Endothelial cell (in vitro differentiated cells): Measurements from ENCODE around the gene NOTCH1. TPM values are rescaled to one million over a fixed set of nuclear protein-coding genes. Genes with fewer than 3 reads are reported as not detected.

Experiments used
- DNase-seq: peaks from one replicate; pipeline ENCODE4 v3.0.0; 2021; ENCODE audit warnings: low spot score
- H3K27ac Mint-ChIP-seq: one replicate; pipeline ENCODE4 v1.8.0; 2021; ENCODE audit warnings: mixed read lengths, inconsistent platforms; ENCODE audit not compliant: unreplicated experiment
- H3K27me3 Mint-ChIP-seq: one replicate; pipeline ENCODE4 v1.8.0; 2021; ENCODE audit warnings: mild to moderate bottlenecking, moderate library complexity, mixed read lengths, inconsistent platforms; ENCODE audit not compliant: unreplicated experiment
- H3K36me3 Mint-ChIP-seq: one replicate; pipeline ENCODE4 v1.8.0; 2021; ENCODE audit warnings: mild to moderate bottlenecking, low read depth, mixed read lengths, inconsistent platforms; ENCODE audit not compliant: unreplicated experiment
- H3K4me1 Mint-ChIP-seq: one replicate; pipeline ENCODE4 v1.8.0; 2021; ENCODE audit warnings: mild to moderate bottlenecking, mixed read lengths, inconsistent platforms; ENCODE audit not compliant: unreplicated experiment
- H3K4me3 Mint-ChIP-seq: one replicate; pipeline ENCODE4 v1.8.0; 2021; ENCODE audit warnings: mild to moderate bottlenecking, mixed read lengths, inconsistent platforms; ENCODE audit not compliant: unreplicated experiment
- H3K9me3 Mint-ChIP-seq: one replicate; pipeline ENCODE4 v1.8.0; 2021; ENCODE audit warnings: mixed read lengths, inconsistent platforms; ENCODE audit not compliant: unreplicated experiment
- total RNA-seq: library from RNA; stranded (reverse); fragmentation: NEBNext Ultra II Directional; extraction: Animal tissue kit (Norgen Biotek cat#: 25700); gene quantifications from one replicate; pipeline ENCODE4 v1.2.1, GENCODE V29; 2021; ENCODE audit not compliant: unreplicated experiment
- TF ChIP-seq, protein P1 (sequence below): fragments of 200-600 bp; sonication (generic); IDR thresholded peaks from one replicate; pipeline ENCODE4 v1.5.0; 2021; ENCODE audit warnings: antibody characterized with exemption; ENCODE audit not compliant: unreplicated experiment

The NOTCH1 gene
- total RNA-seq, 1 donor from 2014 or later: 312 TPM

GRCh38 chr9:136570191-136570845 lies 24.5 kb upstream of the NOTCH1 start:
- peaks cover 32% of the 10 kb centered on the region for H3K4me1 Mint-ChIP-seq

DNA sequence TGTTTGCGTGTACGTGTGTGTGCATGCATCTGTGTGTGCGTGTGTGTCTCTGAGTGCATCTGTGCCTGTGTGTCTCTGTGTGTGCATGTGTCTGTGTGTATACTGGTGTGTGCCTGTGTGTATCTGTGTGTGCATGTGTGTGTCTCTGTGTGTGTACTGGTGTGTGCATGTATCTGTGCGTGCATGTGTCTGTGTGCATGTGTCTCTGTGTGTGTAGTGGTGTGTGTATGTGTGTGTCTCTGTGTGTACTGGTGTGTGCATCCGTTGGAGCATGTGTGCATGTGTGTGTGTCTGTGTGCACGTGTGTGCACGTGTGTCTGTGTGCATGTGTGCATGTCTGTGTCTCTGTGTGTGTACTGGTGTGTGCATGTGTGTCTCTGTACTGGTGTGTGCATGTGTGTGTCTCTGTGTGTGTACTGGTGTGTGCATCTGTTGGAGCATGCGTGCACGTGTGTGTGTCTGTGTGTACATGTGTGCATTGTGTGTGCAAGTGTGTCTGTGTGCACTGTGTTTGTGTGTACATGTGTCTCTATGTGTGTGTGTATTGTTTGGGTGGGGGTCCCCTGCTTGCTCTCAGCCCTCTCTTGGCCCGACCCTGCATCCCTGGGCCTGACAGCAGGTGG lies 23.8 kb upstream of the NOTCH1 start:
- Mint-ChIP-seq H3K36me3 (peaks cover 7% of the 10 kb centered on the region), H3K9me3 (no peaks in the 10 kb centered on the region), H3K4me3 (peak overlapping the region; percentile 56), H3K4me1 (peaks cover 35% of the 10 kb centered on the region), H3K27ac (peak overlapping the region; percentile 65), H3K27me3 (peaks cover 7% of the 10 kb centered on the region)
- no peak for DNase-seq
- TF ChIP-seq, protein P1, sequence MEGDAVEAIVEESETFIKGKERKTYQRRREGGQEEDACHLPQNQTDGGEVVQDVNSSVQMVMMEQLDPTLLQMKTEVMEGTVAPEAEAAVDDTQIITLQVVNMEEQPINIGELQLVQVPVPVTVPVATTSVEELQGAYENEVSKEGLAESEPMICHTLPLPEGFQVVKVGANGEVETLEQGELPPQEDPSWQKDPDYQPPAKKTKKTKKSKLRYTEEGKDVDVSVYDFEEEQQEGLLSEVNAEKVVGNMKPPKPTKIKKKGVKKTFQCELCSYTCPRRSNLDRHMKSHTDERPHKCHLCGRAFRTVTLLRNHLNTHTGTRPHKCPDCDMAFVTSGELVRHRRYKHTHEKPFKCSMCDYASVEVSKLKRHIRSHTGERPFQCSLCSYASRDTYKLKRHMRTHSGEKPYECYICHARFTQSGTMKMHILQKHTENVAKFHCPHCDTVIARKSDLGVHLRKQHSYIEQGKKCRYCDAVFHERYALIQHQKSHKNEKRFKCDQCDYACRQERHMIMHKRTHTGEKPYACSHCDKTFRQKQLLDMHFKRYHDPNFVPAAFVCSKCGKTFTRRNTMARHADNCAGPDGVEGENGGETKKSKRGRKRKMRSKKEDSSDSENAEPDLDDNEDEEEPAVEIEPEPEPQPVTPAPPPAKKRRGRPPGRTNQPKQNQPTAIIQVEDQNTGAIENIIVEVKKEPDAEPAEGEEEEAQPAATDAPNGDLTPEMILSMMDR: no peak

More at GRCh38 chr9:136570191-136570845, 24.5 kb upstream of the NOTCH1 start:
- no peak overlapping the region for H3K4me3 Mint-ChIP-seq
- no peaks in the 10 kb centered on the region for H3K9me3 Mint-ChIP-seq
- peaks cover 10% of the 10 kb centered on the region for H3K27me3 Mint-ChIP-seq
- no peak overlapping the region for H3K27ac Mint-ChIP-seq
- peaks cover 7% of the 10 kb centered on the region for H3K36me3 Mint-ChIP-seq
- DNase-seq: no peak
- TF ChIP-seq, protein P1: no peak

DNA sequence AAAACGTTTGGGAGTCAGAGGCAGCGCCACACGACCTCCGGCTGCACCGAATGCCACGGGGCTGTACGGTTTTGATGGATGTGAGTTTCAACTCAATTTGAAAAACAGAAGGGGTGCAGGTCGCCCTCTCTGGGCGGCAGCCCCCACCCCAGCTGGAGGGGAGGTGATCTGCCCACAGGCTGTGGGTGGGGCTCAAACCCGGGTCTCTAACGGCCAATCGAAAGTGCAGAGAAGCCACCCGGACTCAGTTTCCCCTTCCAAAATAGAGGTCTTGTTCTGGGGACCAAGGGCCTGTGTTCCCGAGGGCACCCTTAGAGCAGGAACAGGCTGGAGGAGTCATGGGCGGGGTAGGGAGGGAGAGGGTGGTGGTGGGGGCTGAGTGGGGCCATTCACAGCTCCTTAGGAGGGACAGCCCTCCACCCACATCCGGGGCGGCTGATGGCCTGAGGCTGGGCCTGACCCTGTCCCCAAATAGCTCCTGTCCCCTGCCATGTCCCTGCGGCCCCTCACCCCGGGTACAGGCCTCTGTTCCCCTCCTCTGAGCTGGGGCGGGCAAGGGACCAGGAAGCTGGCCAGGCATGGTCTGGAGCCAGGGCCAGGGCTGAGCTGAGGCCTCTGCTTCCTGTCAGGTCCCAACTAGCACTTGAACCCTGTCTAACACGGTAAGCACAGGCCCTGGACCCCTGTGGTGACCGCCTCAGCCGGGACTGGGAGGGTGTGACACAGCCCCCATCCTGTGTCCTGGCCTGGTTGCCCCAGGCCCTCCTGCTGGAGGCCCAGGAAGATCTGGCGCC lies 22.6 kb upstream of the NOTCH1 start:
- no peak for DNase-seq
- H3K4me1 Mint-ChIP-seq: peaks cover 32% of the 10 kb centered on the region

GRCh38 chr9:136567651-136568287 lies 21.9 kb upstream of the NOTCH1 start:
- TF ChIP-seq, protein P1: no peak
- Mint-ChIP-seq H3K27me3 (peaks cover 5% of the 10 kb centered on the region), H3K36me3 (peaks cover 7% of the 10 kb centered on the region), H3K4me1 (peaks cover 28% of the 10 kb centered on the region), H3K4me3 (no peak overlapping the region), H3K9me3 (no peaks in the 10 kb centered on the region), H3K27ac (no peak overlapping the region)
- DNase-seq: no peak

More for the DNA sequence above, 22.6 kb upstream of the NOTCH1 start:
- peaks cover 7% of the 10 kb centered on the region for H3K27me3 Mint-ChIP-seq
- no peak overlapping the region for H3K27ac Mint-ChIP-seq
- H3K36me3 Mint-ChIP-seq: peaks cover 7% of the 10 kb centered on the region
- no peaks in the 10 kb centered on the region for H3K9me3 Mint-ChIP-seq
- TF ChIP-seq, protein P1: no peak
- peak overlapping the region; percentile 42 for H3K4me3 Mint-ChIP-seq
